Left lobe of liver (tissue), 2 donors: ENCODE measurements around the gene VSIG10L. TPM values are rescaled to one million over a fixed set of nuclear protein-coding genes. Genes with fewer than 3 reads are reported as not detected.

Experiments used
- ATAC-seq: fragments of 200-7000 bp; cut with Tn5 transposase; one replicate; pipeline ENCODE4 v1.9.1; 2020; ENCODE audit warnings: mild to moderate bottlenecking, moderate library complexity
- DNase-seq: peaks from one replicate; pipeline ENCODE4 v3.0.0-alpha.2; 2020; ENCODE audit warnings: low spot score
- total RNA-seq: library from RNA; stranded (reverse); gene quantifications from one replicate; pipeline ENCODE4 v1.2.1, GENCODE V29; 2021
- donor health status: DM: no; HTN: no; CAD: no; lungs with moderate emphysema.
- donor health status: DM: no; HTN: yes; CAD: no.

VSIG10L gene
- total RNA-seq, 1 donor from 2014 or later = 1.8 TPM

DNA sequence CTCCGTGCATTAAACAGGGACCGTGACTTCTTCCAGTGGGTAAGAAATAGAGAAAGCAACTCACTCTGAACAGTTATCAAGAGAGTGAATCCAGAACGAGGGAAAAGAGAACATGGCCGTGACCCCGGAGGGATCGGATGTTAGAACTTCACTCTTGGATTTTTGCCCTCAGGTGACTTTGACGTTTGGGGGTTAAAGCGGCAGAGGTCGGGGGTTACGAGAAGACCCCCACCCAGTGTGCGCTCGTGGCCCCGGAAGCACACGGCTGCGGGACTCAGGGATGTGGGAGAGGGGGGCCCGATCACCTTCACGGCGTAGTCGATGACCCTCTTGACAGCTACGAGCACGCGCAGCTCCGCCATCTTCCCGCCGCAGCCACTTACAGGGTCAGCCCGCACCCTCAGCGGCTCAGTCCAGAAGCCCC lies 24.0 kb upstream of the VSIG10L start, which contains the start of gene ETFB:
ETFB (minus strand) TSS at position 424 of the 424 bp plus-strand sequence; CDS start at position 362, 62 bp downstream.
- ATAC-seq = no peak
- DNase-seq = no peak

GRCh38 chr19:51365211-51365964 lies 23.4 kb upstream of the VSIG10L start:
- peak; percentile 35 for ATAC-seq
- peak; percentile 69 for DNase-seq

- no peak for ATAC-seq
Observed at GRCh38 chr19:51364200-51365106, 22.5 kb upstream of the VSIG10L start.

DNA sequence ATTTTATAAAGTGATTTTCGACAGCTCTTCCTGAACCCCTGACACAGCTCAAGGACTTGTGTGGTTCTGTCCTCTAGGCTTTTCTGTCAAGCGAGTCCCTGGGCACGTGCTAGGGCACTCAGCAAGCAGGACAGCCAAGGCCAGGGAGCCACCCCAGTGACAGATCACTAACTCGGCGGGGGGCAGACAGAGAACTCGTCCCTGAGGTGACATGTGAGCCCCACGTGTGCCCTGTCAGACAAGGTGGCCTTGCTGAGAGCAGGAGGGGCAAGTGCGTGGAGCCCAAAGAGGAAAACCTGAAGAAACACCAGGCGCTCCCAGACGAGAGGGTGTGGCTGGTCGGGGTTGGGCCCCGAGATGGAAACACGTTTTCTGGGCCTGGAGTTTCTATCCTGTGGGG lies 19.3 kb upstream of the VSIG10L start:
- no peak for ATAC-seq
- DNase-seq = no peak

More at GRCh38 chr19:51364200-51365106, 22.5 kb upstream of the VSIG10L start:
- DNase-seq = no peak

DNA sequence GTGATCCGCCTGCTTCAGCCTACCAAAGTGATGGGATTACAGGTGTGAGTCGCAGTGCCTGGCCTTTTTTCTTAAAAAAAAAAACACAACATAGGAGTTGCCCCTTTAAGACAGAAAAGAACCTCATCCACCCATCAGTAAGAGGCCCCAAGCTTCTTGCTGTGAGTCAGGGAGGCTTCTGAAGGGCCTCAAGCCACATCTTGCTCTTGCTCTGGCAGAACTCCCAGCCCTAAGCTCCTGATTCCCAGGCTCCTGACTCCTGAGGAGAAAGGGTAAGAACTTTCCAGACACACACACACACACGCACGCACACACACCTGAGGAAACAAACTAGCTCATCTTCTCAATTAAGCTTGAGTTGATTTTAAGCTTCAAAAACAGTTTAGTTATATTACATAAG lies 17.4 kb upstream of the VSIG10L start:
- ATAC-seq (no peak), DNase-seq (no peak)

GRCh38 chr19:51357952-51358351 lies 16.0 kb upstream of the VSIG10L start:
- DNase-seq = no peak
- ATAC-seq = peak; percentile 47

GRCh38 chr19:51356159-51356801 lies 14.3 kb upstream of the VSIG10L start:
- ATAC-seq (peak; percentile 86), DNase-seq (peak; percentile 85)

- no peak for DNase-seq
Observed at GRCh38 chr19:51354742-51355148, 12.8 kb upstream of the VSIG10L start.

DNA sequence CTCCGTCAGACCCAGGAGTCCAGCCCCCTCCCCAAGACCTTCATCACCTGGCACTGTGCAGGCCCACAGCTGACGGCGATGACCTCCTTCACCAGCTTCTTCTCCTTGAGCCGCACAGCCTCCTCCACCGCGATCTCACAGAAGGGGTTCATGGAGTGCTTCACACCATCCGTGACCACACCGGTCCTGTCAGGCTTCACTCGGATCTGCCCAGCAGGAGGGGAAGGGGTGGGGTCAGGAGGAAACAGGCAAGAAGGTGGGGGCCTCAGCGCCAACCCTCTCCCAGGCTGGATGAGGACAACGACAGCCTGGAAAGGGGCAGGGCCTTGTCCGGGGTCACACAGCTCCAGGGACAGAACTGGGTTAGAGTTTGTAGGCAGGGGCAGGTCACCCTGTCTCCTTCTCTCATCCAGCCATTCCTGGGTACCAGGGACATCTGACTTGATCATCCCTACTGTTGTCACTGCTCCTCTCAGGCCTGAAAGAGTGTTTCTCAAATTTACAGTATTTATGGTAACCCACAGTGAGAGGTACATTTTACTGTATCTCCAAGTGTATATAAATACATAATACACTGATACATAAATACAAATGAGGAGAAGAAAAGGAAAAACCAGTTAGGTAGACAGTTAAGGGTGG lies 12.3 kb upstream of the VSIG10L start:
- no peak for DNase-seq
- ATAC-seq = no peak

More at GRCh38 chr19:51354742-51355148, 12.8 kb upstream of the VSIG10L start:
- ATAC-seq = no peak

DNA sequence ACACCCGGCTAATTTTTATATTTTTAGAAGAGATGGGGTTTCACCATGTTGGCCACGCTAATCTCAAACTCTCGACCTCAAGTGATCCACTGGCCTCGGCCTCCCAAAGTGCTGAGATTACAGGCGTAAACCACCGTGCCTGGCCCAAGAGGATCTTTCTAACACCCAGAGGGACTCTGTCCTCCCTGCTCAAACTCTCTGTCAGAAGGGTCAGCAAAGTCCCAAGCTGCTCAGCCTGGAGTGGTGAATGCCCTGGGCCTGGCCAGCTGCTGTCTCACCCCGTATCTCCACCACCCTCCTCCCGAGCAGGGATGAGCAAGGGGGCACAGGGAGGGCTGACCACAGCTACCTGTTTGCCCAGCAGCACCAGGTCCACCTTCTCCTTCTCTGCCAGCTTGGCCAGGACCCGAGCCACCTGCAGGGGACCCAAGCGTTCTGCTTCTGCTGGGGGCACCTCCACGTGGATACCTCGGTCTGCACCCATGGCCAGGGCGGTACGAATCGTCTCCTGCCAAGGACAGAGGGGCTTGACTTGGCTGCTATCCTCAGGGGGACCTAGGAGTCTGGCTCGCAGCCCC lies 10.9 kb upstream of the VSIG10L start:
- DNase-seq (no peak), ATAC-seq (no peak)

DNA sequence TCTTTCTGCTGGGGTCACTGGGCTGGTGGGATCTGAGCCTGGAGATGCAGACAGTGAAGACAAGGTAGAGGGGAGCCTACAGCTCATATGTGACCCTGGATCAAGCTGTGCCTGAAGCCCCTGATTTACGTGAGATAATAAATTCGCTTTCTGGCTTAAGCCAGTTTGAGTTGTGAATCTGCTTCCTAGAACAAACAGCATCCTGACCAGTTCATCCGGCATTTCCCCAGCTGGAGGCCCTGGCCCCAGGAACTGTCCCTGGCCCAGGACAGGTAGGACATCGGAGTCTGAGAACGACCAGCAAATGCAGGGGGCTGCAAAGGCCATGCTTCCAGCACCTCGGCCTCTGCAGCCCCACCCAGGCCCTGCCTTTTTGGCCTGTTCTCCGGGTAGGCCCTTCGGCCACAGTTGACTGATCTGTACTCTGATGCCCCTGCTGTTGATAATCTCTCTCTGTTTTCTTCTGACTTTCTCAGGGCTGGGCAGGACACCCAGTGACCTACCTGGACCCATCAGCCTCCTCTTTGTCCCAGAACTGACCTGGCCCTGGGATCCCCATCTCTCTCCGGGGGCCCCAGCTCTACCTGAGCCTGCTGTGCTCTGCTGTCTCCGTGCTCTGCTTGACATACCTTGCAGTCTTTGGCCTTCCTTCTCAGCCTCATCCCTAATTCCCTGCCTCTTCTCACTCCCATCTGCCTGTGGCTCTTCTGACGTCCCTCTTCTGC lies 9.5 kb upstream of the VSIG10L start:
- DNase-seq (no peak), ATAC-seq (no peak)

GRCh38 chr19:51347209-51347928 lies 5.4 kb upstream of the VSIG10L start:
- ATAC-seq = peak; percentile 48
- no peak for DNase-seq

GRCh38 chr19:51346742-51347141 lies 4.8 kb upstream of the VSIG10L start:
- DNase-seq = no peak
- ATAC-seq = no peak

DNA sequence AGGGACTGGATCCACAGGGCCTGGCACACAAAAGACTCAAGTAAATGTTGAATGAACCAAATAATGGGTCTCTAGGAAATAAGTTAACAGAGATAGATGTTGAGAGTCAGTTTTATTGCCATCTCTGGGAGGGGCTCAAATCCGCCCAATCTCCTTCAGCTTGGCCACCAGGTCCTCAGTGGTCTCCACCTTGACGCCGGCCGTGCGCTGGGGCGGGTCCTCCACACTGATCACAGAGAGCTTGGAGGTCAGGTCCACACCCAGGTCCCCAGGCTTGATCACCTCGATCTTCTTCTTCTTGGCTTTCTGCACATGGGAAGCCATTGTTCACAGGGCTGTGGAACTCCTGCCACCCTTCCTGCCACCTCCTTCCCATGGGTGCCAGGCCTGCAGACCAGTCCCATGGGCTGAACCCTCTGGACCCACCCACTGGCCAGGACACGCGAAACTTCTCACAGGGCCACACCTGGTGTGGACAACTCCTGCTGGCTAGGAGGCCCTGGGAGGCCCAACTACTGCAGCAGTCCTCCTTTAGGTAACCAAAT lies 3.2 kb upstream of the VSIG10L start:
- ATAC-seq (no peak), DNase-seq (no peak)

- DNase-seq (no peak), ATAC-seq (no peak)
Observed at GRCh38 chr19:51342631-51343569, 961 bp upstream of the VSIG10L start.

DNA sequence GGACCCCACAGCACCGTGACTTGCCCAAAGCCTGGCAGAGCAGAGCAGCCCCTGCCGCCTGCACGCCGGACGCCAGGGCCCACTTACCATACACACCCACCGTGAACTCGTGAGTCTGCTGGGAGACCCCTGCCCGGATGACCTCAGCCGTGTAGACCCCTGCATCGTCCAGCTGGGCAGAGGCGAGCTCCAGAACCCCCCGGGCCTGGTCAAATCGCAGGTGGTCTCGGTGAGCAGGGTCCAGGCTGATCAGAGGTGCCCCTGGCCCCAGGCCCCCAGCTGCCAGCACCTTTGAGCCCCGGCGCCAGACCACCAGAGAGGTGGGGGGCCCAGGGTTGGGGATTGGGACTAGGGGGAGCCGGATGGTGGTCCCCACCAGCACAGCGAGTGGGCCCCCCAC lies 873 bp downstream of the VSIG10L start:
- no peak for DNase-seq
- ATAC-seq = no peak
